ENCODE results near the gene MDFIC.

MDFIC gene

GRCh38 chr7:114952296-114952695 lies 30.4 kb downstream of the MDFIC start:
- DNase-seq (ENCODE audit: low read depth), result no peak

- no peak for DNase-seq (ENCODE audit: low read depth)
These were observed 31.8 kb downstream of the MDFIC start for GRCh38 chr7:114953724-114954123.

- DNase-seq (ENCODE audit: low read depth), result no peak
These were observed 34.8 kb downstream of the MDFIC start for GRCh38 chr7:114956702-114957101.

- no peak for DNase-seq (ENCODE audit: low read depth)
These were observed 35.5 kb downstream of the MDFIC start for GRCh38 chr7:114957444-114957843.

GRCh38 chr7:114959931-114960330 lies 38.0 kb downstream of the MDFIC start:
- no peak for DNase-seq (ENCODE audit: low read depth)

- DNase-seq (ENCODE audit: low read depth), result no peak
These were observed 40.5 kb downstream of the MDFIC start for GRCh38 chr7:114962441-114962840.

GRCh38 chr7:114966156-114966555 lies 44.3 kb downstream of the MDFIC start:
- no peak for DNase-seq (ENCODE audit: low read depth)

- DNase-seq (ENCODE audit: low read depth), result no peak
These were observed 47.2 kb downstream of the MDFIC start for GRCh38 chr7:114969096-114969495.

GRCh38 chr7:114970308-114970707 lies 48.4 kb downstream of the MDFIC start:
- no peak for DNase-seq (ENCODE audit: low read depth)

GRCh38 chr7:114970732-114971131 lies 48.8 kb downstream of the MDFIC start:
- DNase-seq (ENCODE audit: low read depth), result no peak

- no peak for DNase-seq (ENCODE audit: low read depth)
These were observed 50.7 kb downstream of the MDFIC start for GRCh38 chr7:114972567-114972966.

GRCh38 chr7:114973147-114973546 lies 51.3 kb downstream of the MDFIC start:
- no peak for DNase-seq (ENCODE audit: low read depth)

GRCh38 chr7:114975401-114975800 lies 53.5 kb downstream of the MDFIC start:
- DNase-seq (ENCODE audit: low read depth), result no peak

- no peak for DNase-seq (ENCODE audit: low read depth)
These were observed 54.8 kb downstream of the MDFIC start for GRCh38 chr7:114976666-114977065.

GRCh38 chr7:114977277-114977676 lies 55.4 kb downstream of the MDFIC start:
- no peak for DNase-seq (ENCODE audit: low read depth)

- no peak for DNase-seq (ENCODE audit: low read depth)
These were observed 57.5 kb downstream of the MDFIC start for GRCh38 chr7:114979388-114979787.

- DNase-seq (ENCODE audit: low read depth), result no peak
These were observed 58.1 kb downstream of the MDFIC start for GRCh38 chr7:114979803-114980507.

GRCh38 chr7:114981323-114981722 lies 59.4 kb downstream of the MDFIC start:
- no peak for DNase-seq (ENCODE audit: low read depth)

GRCh38 chr7:114985116-114985715 lies 63.3 kb downstream of the MDFIC start:
- DNase-seq (ENCODE audit: low read depth), result no peak

- no peak for DNase-seq (ENCODE audit: low read depth)
These were observed 64.6 kb downstream of the MDFIC start for GRCh38 chr7:114986190-114987180.

- DNase-seq (ENCODE audit: low read depth), result no peak
These were observed 66.1 kb downstream of the MDFIC start for GRCh38 chr7:114988026-114988425.

GRCh38 chr7:114988755-114989375 lies 67.0 kb downstream of the MDFIC start:
- DNase-seq (ENCODE audit: low read depth), result no peak

Measured in activated T-cell treated with anti-CD3 and anti-CD28 coated beads for 48 hours (primary cell).